IMR-90 (cell line): ENCODE results near the gene MAMLD1. TPM values are rescaled to one million over a fixed set of nuclear protein-coding genes. Genes with fewer than 3 reads are reported as not detected.

ENCODE experiments used
- ATAC-seq: fragments of 200-7000 bp; cut with Tn5 transposase; 2 replicates; pipeline ENCODE4 v1.9.1; 2020; ENCODE audit warnings: low read depth, mild to moderate bottlenecking, moderate library complexity
- BruUV-seq: library from RNA; stranded (reverse); fragments of 400-500 nt; replicated peaks from 2 replicates; lab custom pipeline; 2021; lab: Mats Ljungman, UMichigan
- CTCF ChIA-PET: fragments of 300-600 bp; formaldehyde crosslinking; extraction: SDS; loops from one replicate; lab custom pipeline; 2021; ENCODE audit warnings: antibody characterized with exemption; lab: Yijun Ruan, JAX
- POLR2A ChIA-PET: fragments of 300-600 bp; sonication (Branson Sonifier 250); formaldehyde crosslinking; loops from one replicate; lab custom pipeline; 2022; ENCODE audit warnings: antibody characterized with exemption; ENCODE audit not compliant: unreplicated experiment; lab: Charles Lee
- DNase-seq: peaks from one replicate; pipeline ENCODE4 v3.0.0; 2013
- H2AFZ ChIP-seq: replicated peaks from 2 replicates; pipeline ENCODE3; 2013; ENCODE audit warnings: low read length, mild to moderate bottlenecking; ENCODE audit not compliant: poor library complexity
- H2AK5ac ChIP-seq: 2 replicates; pipeline ENCODE4 v1.6.1; 2013; ENCODE audit warnings: low read depth, low read length, inconsistent platforms
- H2AK9ac ChIP-seq: replicated peaks from 2 replicates; pipeline ENCODE3; 2013; ENCODE audit warnings: mild to moderate bottlenecking, low read depth, low read length, moderate library complexity; ENCODE audit not compliant: poor library complexity
- H2BK120ac ChIP-seq: 2 replicates; pipeline ENCODE4 v1.6.1; 2013; ENCODE audit warnings: low read depth, low read length, inconsistent platforms
- H2BK15ac ChIP-seq: 3 replicates; pipeline ENCODE4 v1.6.1; 2013; ENCODE audit warnings: low read depth, low read length, inconsistent platforms
- H2BK20ac ChIP-seq: 2 replicates; pipeline ENCODE4 v1.6.1; 2013; ENCODE audit warnings: low read depth, mild to moderate bottlenecking, inconsistent platforms, low read length, moderate library complexity
- H2BK5ac ChIP-seq: 2 replicates; pipeline ENCODE4 v1.6.1; 2013; ENCODE audit warnings: mild to moderate bottlenecking, low read depth, low read length, inconsistent platforms; ENCODE audit not compliant: poor library complexity, severe bottlenecking
- H3K14ac ChIP-seq: replicated peaks from 2 replicates; pipeline ENCODE4 v1.6.1; 2013; ENCODE audit warnings: low read depth, low read length, inconsistent platforms
- H3K18ac ChIP-seq: 2 replicates; pipeline ENCODE4 v1.6.1; 2013; ENCODE audit warnings: low read depth, low read length, control low read depth
- H3K23ac ChIP-seq: 2 replicates; pipeline ENCODE4 v1.6.1; 2013; ENCODE audit warnings: low read depth, low read length, inconsistent platforms
- H3K27ac ChIP-seq: 2 replicates; pipeline ENCODE4 v1.5.1; 2013; ENCODE audit warnings: mild to moderate bottlenecking, control low read depth, low read length; ENCODE audit not compliant: insufficient read depth
- H3K27me3 ChIP-seq: 2 replicates; pipeline ENCODE4 v1.6.1; 2013; ENCODE audit warnings: low read length; ENCODE audit not compliant: control insufficient read depth, insufficient read depth
- H3K36me3 ChIP-seq: 2 replicates; pipeline ENCODE4 v1.6.1; 2013; ENCODE audit warnings: low read length, mixed read lengths; ENCODE audit not compliant: control insufficient read depth, insufficient read depth
- H3K4ac ChIP-seq: 2 replicates; pipeline ENCODE4 v1.6.1; 2013; ENCODE audit warnings: low read depth, low read length, inconsistent platforms
- H3K4me1 ChIP-seq: 2 replicates; pipeline ENCODE4 v1.6.1; 2013; ENCODE audit warnings: low read length, mixed read lengths; ENCODE audit not compliant: control insufficient read depth, insufficient read depth
- H3K4me2 ChIP-seq: 2 replicates; pipeline ENCODE4 v1.6.1; 2013; ENCODE audit warnings: low read depth, mild to moderate bottlenecking, control low read depth, low read length, moderate library complexity
- H3K4me3 ChIP-seq: 2 replicates; pipeline ENCODE4 v1.5.1; 2013; ENCODE audit warnings: low read depth, mild to moderate bottlenecking, control low read depth, low read length, moderate library complexity; ENCODE audit not compliant: insufficient read depth
- H3K56ac ChIP-seq: 2 replicates; pipeline ENCODE4 v1.6.1; 2013; ENCODE audit warnings: low read length, inconsistent platforms; ENCODE audit not compliant: insufficient read depth; ENCODE audit errors: extremely low read depth
- H3K79me1 ChIP-seq, 2 experiments: 2 replicates each; pipeline ENCODE4 v1.6.1; 2013; ENCODE audit warnings: low read length in 2 of 2, inconsistent platforms in 1 of 2, low read depth in 1 of 2
- H3K9ac ChIP-seq: 2 replicates; pipeline ENCODE4 v1.6.1; 2013; ENCODE audit warnings: low read depth, low read length, control low read depth
- H3K9me1 ChIP-seq: 2 replicates; pipeline ENCODE4 v1.6.1; 2013; ENCODE audit warnings: low read length, inconsistent platforms; ENCODE audit not compliant: insufficient read depth
- H3K9me3 ChIP-seq: 2 replicates; pipeline ENCODE4 v1.6.1; 2013; ENCODE audit warnings: low read length; ENCODE audit not compliant: control insufficient read depth, insufficient read depth
- H4K20me1 ChIP-seq: 2 replicates; pipeline ENCODE4 v1.6.1; 2013; ENCODE audit warnings: low read length, inconsistent platforms; ENCODE audit not compliant: insufficient read depth
- H4K5ac ChIP-seq: 2 replicates; pipeline ENCODE4 v1.6.1; 2013; ENCODE audit warnings: mild to moderate bottlenecking, low read depth, low read length, control low read depth
- H4K8ac ChIP-seq, 2 experiments: 2 replicates each; pipeline ENCODE4 v1.6.1; 2013; ENCODE audit warnings: low read depth in 2 of 2, low read length in 2 of 2, control low read depth in 1 of 2, inconsistent platforms in 1 of 2
- H4K91ac ChIP-seq: 2 replicates; pipeline ENCODE4 v1.6.1; 2013; ENCODE audit warnings: low read depth, low read length, inconsistent platforms; ENCODE audit not compliant: insufficient read depth
- MXI1 ChIP-seq: IDR thresholded peaks from 2 replicates; pipeline ENCODE4 v1.6.1; 2012; ENCODE audit warnings: low read depth, mild to moderate bottlenecking, low read length, moderate library complexity, borderline replicate concordance
- NFE2L2 ChIP-seq: fragments of 150-350 bp; IDR thresholded peaks from 2 replicates; pipeline ENCODE4 v1.6.1; 2016; ENCODE audit warnings: low read depth, mild to moderate bottlenecking, low read length
- POLR2A ChIP-seq: IDR thresholded peaks from 2 replicates; pipeline ENCODE4 v1.6.1; 2012; ENCODE audit warnings: mild to moderate bottlenecking, low read depth, low read length
- RAD21 ChIP-seq: IDR thresholded peaks from 2 replicates; pipeline ENCODE4 v1.6.1; 2012; ENCODE audit warnings: low read length, improper control_type of control experiment
- WGBS, 2 experiments: methylation state at CpG; one replicate each; pipeline versions ENCODE4 v1.1.5 to v1.1.7; 2013; ENCODE audit warnings: missing lambda C conversion rate in 2 of 2; ENCODE audit not compliant: insufficient read length in 1 of 2; ENCODE audit errors: extremely low coverage in 2 of 2; 5-methylcytosine and 5-hydroxymethylcytosine counted together
- dilution Hi-C: fragments of 300-500 bp; cut with HindIII; formaldehyde crosslinking; loops from one replicate; pipeline ENCODE4 v1.14.3; 2018; ENCODE audit warnings: low sequenced_read_pairs; ENCODE audit not compliant: unreplicated experiment
- in situ Hi-C: fragments of 300-500 bp; cut with MboI; formaldehyde crosslinking; loops from 3 replicates; pipeline ENCODE4 v1.14.3; 2019; ENCODE audit warnings: low sequenced_read_pairs, inconsistent platforms, mixed read lengths
- intact Hi-C: fragments of 100-400 bp; cut with micrococcal nuclease; formaldehyde crosslinking; loops from 2 replicates; pipeline ENCODE4 v1.10.0; 2022
- polyA plus RNA-seq, 3 experiments: library from polyadenylated mRNA; depleted of rRNA; stranded (reverse); fragments of >200 nt; gene quantifications; 2 replicates each; pipeline ENCODE4 v1.2.3, GENCODE V29; 2012; ENCODE audit warnings: low replicate concordance in 1 of 3
- total RNA-seq: library from RNA; depleted of rRNA; stranded (reverse); fragments of >200 nt; gene quantifications from 2 replicates; pipeline ENCODE4 v1.2.3, GENCODE V29; 2012
- TF ChIP-seq, protein P1 (sequence below): fragments of 150-350 bp; IDR thresholded peaks from 2 replicates; pipeline ENCODE4 v1.6.1; 2017; ENCODE audit warnings: mild to moderate bottlenecking, antibody characterized with exemption, low read length, low read depth

MAMLD1 gene
- total and polyA plus RNA-seq, 2 of the 4 experiments (the other 2 are of a cell fraction), result 1.4 to 11.0 TPM

DNA sequence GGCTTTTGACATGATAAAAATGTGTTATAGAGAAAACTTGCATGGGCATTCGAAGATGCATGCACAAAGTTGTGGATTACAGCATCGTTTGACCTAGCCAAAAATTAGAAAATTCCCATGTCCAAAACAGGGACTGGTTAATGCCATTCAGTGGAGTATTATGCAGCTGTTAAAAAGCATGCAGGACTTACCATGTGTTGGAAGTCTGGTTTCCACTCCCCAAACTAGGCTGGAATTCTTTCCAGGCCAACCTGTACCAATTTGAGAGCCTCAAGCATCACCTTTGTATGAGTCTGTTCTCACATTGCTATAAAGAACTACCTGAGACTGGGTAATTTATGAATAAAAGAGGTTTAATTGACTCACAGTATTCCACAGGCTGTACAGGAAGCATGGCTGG, 159.4 kb downstream of the MAMLD1 start:
- Histone ChIP-seq H3K14ac (no peak overlapping the region), H4K5ac (no peak overlapping the region), H3K56ac (no peak overlapping the region), H2BK5ac (no peak overlapping the region), H3K18ac (no peak overlapping the region), H3K4me1 (no peaks in the 10 kb centered on the region), H2AK9ac (no peak overlapping the region), H2BK120ac (no peak overlapping the region), H4K20me1 (no peaks in the 10 kb centered on the region), H3K36me3 (no peaks in the 10 kb centered on the region), H2BK15ac (no peak overlapping the region), H3K4me2 (no peak overlapping the region), H2BK20ac (no peak overlapping the region), H2AK5ac (no peak overlapping the region), H3K23ac (no peak overlapping the region), H3K4me3 (no peak overlapping the region), H4K91ac (no peak overlapping the region), H3K79me1 (no peaks in the 10 kb centered on the region), H3K9me1 (no peaks in the 10 kb centered on the region), H3K9me3 (no peaks in the 10 kb centered on the region), H2AFZ (no peak overlapping the region), H3K27me3 (no peaks in the 10 kb centered on the region; the same call in none of the 2 replicates), H3K27ac (no peak overlapping the region), H4K8ac (no peak overlapping the region), H3K4ac (no peak overlapping the region), H3K9ac (no peak overlapping the region)
- dilution Hi-C loops (no loop called here), in situ Hi-C loops (no loop called here), intact Hi-C loops (no loop called here)
- no CpG with 5 or more reads among the region's 2 CpGs for WGBS, 2 experiments
- ChIA-PET POLR2A (no interaction called here), CTCF (no interaction called here)
- TF ChIP-seq NFE2L2 (no peak), POLR2A (no peak), RAD21 (no peak), MXI1 (no peak)
- TF ChIP-seq, protein P1, sequence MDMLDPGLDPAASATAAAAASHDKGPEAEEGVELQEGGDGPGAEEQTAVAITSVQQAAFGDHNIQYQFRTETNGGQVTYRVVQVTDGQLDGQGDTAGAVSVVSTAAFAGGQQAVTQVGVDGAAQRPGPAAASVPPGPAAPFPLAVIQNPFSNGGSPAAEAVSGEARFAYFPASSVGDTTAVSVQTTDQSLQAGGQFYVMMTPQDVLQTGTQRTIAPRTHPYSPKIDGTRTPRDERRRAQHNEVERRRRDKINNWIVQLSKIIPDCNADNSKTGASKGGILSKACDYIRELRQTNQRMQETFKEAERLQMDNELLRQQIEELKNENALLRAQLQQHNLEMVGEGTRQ, result no peak
- no peak for ATAC-seq
- DNase-seq, result no peak
- BruUV-seq, result no TSS peak
